K562 (cell line): Measurements from ENCODE around the gene EGR2. TPM values are rescaled to one million over a fixed set of nuclear protein-coding genes. Genes with fewer than 3 reads are reported as not detected.

Experiments
- ATAC-seq: fragments of 200-7000 bp; cut with Tn5 transposase; 3 replicates; pipeline ENCODE4 v1.9.1; 2020; ENCODE audit warnings: moderate library complexity
- BruUV-seq: library from RNA; stranded (reverse); fragments of 400-500 nt; replicated peaks from 2 replicates; lab custom pipeline; 2021; lab: Mats Ljungman, UMichigan
- CTCF ChIA-PET: fragments of 300-600 bp; formaldehyde crosslinking; extraction: SDS; loops from one replicate; lab custom pipeline; 2021; ENCODE audit warnings: low intra/inter-chr PET ratio; lab: Yijun Ruan, JAX
- POLR2A ChIA-PET: fragments of 300-600, 350-650 bp; sonication (Branson Sonifier 250); formaldehyde crosslinking; extraction: SDS; loops from one replicate; lab custom pipeline; 2021; ENCODE audit warnings: antibody characterized with exemption, inconsistent platforms; lab: Yijun Ruan, JAX
- DNase-seq, 4 experiments: peaks; one replicate each; pipeline versions ENCODE4 v3.0.0 to v3.0.0-alpha.2; 2011 to 2018; ENCODE audit warnings: low spot score in 3 of 4, mixed read lengths in 3 of 4; ENCODE audit errors: extremely low read depth in 1 of 4
- FAIRE-seq: peaks from 2 replicates; lab custom pipeline; 2011; peaks lifted over from hg19 to GRCh38; lab: Jason Lieb, UNC
- H2AFZ ChIP-seq: 2 replicates; pipeline ENCODE4 v1.6.0; 2011; ENCODE audit warnings: low read depth, low read length, control low read depth, inconsistent platforms
- H3K27ac ChIP-seq: fragments of 200-600 bp; 3 replicates; pipeline ENCODE4 v1.8.0; 2011; ENCODE audit warnings: low read depth, mild to moderate bottlenecking, control low read depth, inconsistent platforms, low read length, moderate library complexity, mixed read lengths; ENCODE audit errors: extremely low read depth
- H3K27me3 ChIP-seq, 2 experiments: fragments of 300-600 bp in 1 of 2; 2 replicates in 1 of 2; 3 replicates in 1 of 2; pipeline versions ENCODE4 v1.6.0 to v1.8.0; 2011; ENCODE audit warnings: inconsistent platforms in 2 of 2, low read length in 2 of 2, mild to moderate bottlenecking in 1 of 2, mixed read lengths in 1 of 2, moderate library complexity in 1 of 2; ENCODE audit not compliant: control insufficient read depth in 2 of 2, insufficient read depth in 2 of 2
- H3K36me3 ChIP-seq: fragments of 300-600 bp; 3 replicates; pipeline ENCODE4 v1.8.0; 2011; ENCODE audit warnings: mild to moderate bottlenecking, low read length, inconsistent platforms; ENCODE audit not compliant: control insufficient read depth, insufficient read depth
- H3K4me1 ChIP-seq, 2 experiments: fragments of 200-600 bp in 1 of 2; replicated peaks in 1 of 2; 2 replicates in 1 of 2; 3 replicates in 1 of 2; pipeline versions ENCODE4 v1.5.1 to v1.8.0; 2011; ENCODE audit warnings: inconsistent platforms in 2 of 2, low read length in 2 of 2, mild to moderate bottlenecking in 1 of 2, mixed read lengths in 1 of 2, moderate library complexity in 1 of 2; ENCODE audit not compliant: control insufficient read depth in 2 of 2, insufficient read depth in 2 of 2
- H3K4me2 ChIP-seq: 2 replicates; pipeline ENCODE4 v1.6.1; 2011; ENCODE audit warnings: low read length, control low read depth, inconsistent platforms, mixed read lengths; ENCODE audit not compliant: insufficient read depth
- H3K4me3 ChIP-seq: fragments of 200-600 bp; sonication (generic), shearing (Covaris generic); 2 replicates; pipeline ENCODE4 v1.5.1; 2016; ENCODE audit warnings: control low read depth, inconsistent platforms
- H3K79me2 ChIP-seq: fragments of 200-600 bp; 3 replicates; pipeline ENCODE4 v1.8.0; 2011; ENCODE audit warnings: low read length, inconsistent platforms; ENCODE audit not compliant: control insufficient read depth, insufficient read depth
- H3K9ac ChIP-seq, 2 experiments: 2 replicates each; pipeline versions ENCODE4 v1.6.0 to v1.6.1; 2011; ENCODE audit warnings: low read depth in 2 of 2, low read length in 2 of 2, control low read depth in 1 of 2, inconsistent platforms in 1 of 2, mild to moderate bottlenecking in 1 of 2, mixed read lengths in 1 of 2; ENCODE audit not compliant: insufficient read depth in 1 of 2
- H3K9me1 ChIP-seq: one replicate; pipeline ENCODE4 v1.6.0; 2011; ENCODE audit warnings: inconsistent platforms, mild to moderate bottlenecking, low read length, moderate library complexity; ENCODE audit not compliant: control insufficient read depth, insufficient read depth
- H3K9me3 ChIP-seq: replicated peaks from 2 replicates; pipeline ENCODE4 v1.5.1; 2011; ENCODE audit warnings: low read depth, low read length, inconsistent platforms; ENCODE audit not compliant: control insufficient read depth, insufficient read depth
- H4K20me1 ChIP-seq: replicated peaks from 2 replicates; pipeline ENCODE4 v1.6.1; 2011; ENCODE audit warnings: low read length, inconsistent platforms, mixed read lengths; ENCODE audit not compliant: control insufficient read depth, insufficient read depth
- BCL6 ChIP-seq: fragments of 250-450 bp; sonication (Bioruptor Pico); IDR thresholded peaks from 2 replicates; pipeline ENCODE4 v1.4.0; 2020
- BRCA1 ChIP-seq, 2 experiments: fragments of 450-650 bp in 1 of 2; sonication (generic) in 1 of 2; formaldehyde crosslinking in 1 of 2; IDR thresholded peaks; 2 replicates each; pipeline versions ENCODE4 v1.5.0 to v1.6.1; 2017 to 2020; ENCODE audit warnings: mild to moderate bottlenecking in 1 of 2, missing genetic modification reagents in 1 of 2
- CBX3 ChIP-seq, 2 experiments: IDR thresholded peaks; 1 replicate in 1 of 2; 2 replicates in 1 of 2; pipeline ENCODE4 v1.6.1; 2012; ENCODE audit warnings: inconsistent platforms in 2 of 2, low read length in 2 of 2, borderline replicate concordance in 1 of 2, control low read depth in 1 of 2
- ESRRB ChIP-seq: fragments of 250-450 bp; sonication (Bioruptor Pico); IDR thresholded peaks from 2 replicates; pipeline ENCODE4 v1.5.0; 2020; ENCODE audit warnings: mild to moderate bottlenecking, moderate library complexity, borderline replicate concordance
- ETV5 ChIP-seq: sonication (generic); formaldehyde crosslinking; IDR thresholded peaks from 2 replicates; pipeline ENCODE4 v1.4.0; 2020; ENCODE audit warnings: low read depth, mild to moderate bottlenecking, missing genetic modification reagents
- FOXJ2 ChIP-seq: fragments of 200-800 bp; sonication (Bioruptor generic); IDR thresholded peaks from 2 replicates; pipeline ENCODE4 v1.6.1; 2016; ENCODE audit warnings: missing genetic modification characterization, missing compliant biosample characterization
- HLTF ChIP-seq: fragments of 450-650 bp; IDR thresholded peaks from 2 replicates; pipeline ENCODE4 v1.6.1; 2016
- NBN ChIP-seq: fragments of 450-650 bp; IDR thresholded peaks from 2 replicates; pipeline ENCODE4 v1.6.1; 2016; ENCODE audit warnings: low read depth, mild to moderate bottlenecking
- SMARCB1 ChIP-seq: IDR thresholded peaks from 2 replicates; pipeline ENCODE4 v1.6.1; 2011; ENCODE audit warnings: improper control_type of control experiment, low read depth; ENCODE audit not compliant: insufficient read length
- U2AF1 ChIP-seq: fragments of 200-400 bp; formaldehyde crosslinking; optimal IDR thresholded peaks from 2 replicates; pipeline ENCODE3; 2017; ENCODE audit warnings: mild to moderate bottlenecking, low read depth, low read length, moderate library complexity
- WHSC1 ChIP-seq: IDR thresholded peaks from one replicate; pipeline ENCODE4 v1.6.1; 2012; ENCODE audit warnings: low read length, control low read depth, inconsistent platforms
- XRCC4 ChIP-seq: IDR thresholded peaks from one replicate; pipeline ENCODE4 v1.6.1; 2011; ENCODE audit not compliant: insufficient read depth, insufficient read length; ENCODE audit errors: extremely low read depth
- XRCC5 ChIP-seq: fragments of 200-400 bp; formaldehyde crosslinking; IDR thresholded peaks from 2 replicates; pipeline ENCODE4 v1.6.1; 2017; ENCODE audit warnings: low read depth, mild to moderate bottlenecking, low read length
- ZFP1 ChIP-seq: fragments of 450-650 bp; formaldehyde crosslinking; IDR thresholded peaks from 2 replicates; pipeline ENCODE4 v1.4.0; 2020; ENCODE audit warnings: mild to moderate bottlenecking, mixed read lengths
- ZNF133 ChIP-seq: fragments of 250-450 bp; sonication (Bioruptor Pico); IDR thresholded peaks from 2 replicates; pipeline ENCODE4 v1.4.0; 2020; ENCODE audit warnings: mild to moderate bottlenecking
- ZNF778 ChIP-seq: fragments of 450-650 bp; formaldehyde crosslinking; IDR thresholded peaks from 2 replicates; pipeline ENCODE4 v1.4.0; 2020; ENCODE audit warnings: mild to moderate bottlenecking, moderate library complexity
- WGBS: fragments of 100-300 bp; shearing (Covaris generic); methylation state at CpG from one replicate; pipeline ENCODE4 v1.1.6; 2016; ENCODE audit warnings: low coverage, mixed read lengths; ENCODE audit not compliant: insufficient coverage; ENCODE audit errors: missing lambda C conversion rate; 5-methylcytosine and 5-hydroxymethylcytosine counted together
- in situ Hi-C: fragments of 300-500 bp; cut with MboI; formaldehyde crosslinking; loops from 4 replicates; pipeline ENCODE4 v1.15.0; 2018; ENCODE audit warnings: inconsistent platforms, mixed read lengths
- intact Hi-C: fragments of 100-400 bp; cut with micrococcal nuclease; formaldehyde crosslinking; loops from 2 replicates; pipeline ENCODE4 v1.14.2; 2022
- polyA plus RNA-seq, 8 experiments: library from polyadenylated mRNA; depleted of rRNA in 4 of 8; stranded (reverse) in 5 of 8; unstranded in 3 of 8; fragments of >200 nt; fragmentation: Nextera tagmentation in 2 of 8; fragmentation: Illumina TruSeq in 1 of 8; extraction: Ambion mirVana in 2 of 8; extraction: Trizol in 1 of 8; gene quantifications; 2 replicates each; pipeline versions ENCODE4 v1.2.1 to v1.2.3, GENCODE V29; 2011 to 2014; ENCODE audit warnings: inconsistent platforms in 1 of 8, missing spikeins in 1 of 8
- total RNA-seq, 7 experiments: library from RNA; depleted of rRNA in 6 of 7; stranded (reverse); fragments of >200 nt in 6 of 7; fragmentation: Illumina TruSeq in 2 of 7; extraction: Trizol in 2 of 7; gene quantifications; 2 replicates each; pipeline versions ENCODE4 v1.2.1 to v1.2.3, GENCODE V29; 2011 to 2021; ENCODE audit warnings: low replicate concordance in 1 of 7
- TF ChIP-seq, protein P1 (sequence below): fragments of 250-450 bp; sonication (Bioruptor Pico); IDR thresholded peaks from 2 replicates; pipeline ENCODE4 v1.8.0; 2022; ENCODE audit warnings: inconsistent platforms
- TF ChIP-seq, protein P2 (sequence below): fragments of 450-650 bp; formaldehyde crosslinking; IDR thresholded peaks from 2 replicates; pipeline ENCODE4 v1.4.0; 2020; ENCODE audit warnings: mild to moderate bottlenecking, mixed read lengths
- TF ChIP-seq, protein P3 (sequence below): fragments of 450-650 bp; formaldehyde crosslinking; conservative IDR thresholded peaks from 2 replicates; pipeline ENCODE4 v1.4.0; 2022; ENCODE audit warnings: mild to moderate bottlenecking, missing genetic modification characterization

The EGR2 gene
- total and polyA plus RNA-seq, 9 of the 15 experiments (the other 6 are each of a cell fraction or from before 2014, with no cell fraction given), result 0.08 to 0.18 (median 0.12) TPM; not detected in 4

DNA sequence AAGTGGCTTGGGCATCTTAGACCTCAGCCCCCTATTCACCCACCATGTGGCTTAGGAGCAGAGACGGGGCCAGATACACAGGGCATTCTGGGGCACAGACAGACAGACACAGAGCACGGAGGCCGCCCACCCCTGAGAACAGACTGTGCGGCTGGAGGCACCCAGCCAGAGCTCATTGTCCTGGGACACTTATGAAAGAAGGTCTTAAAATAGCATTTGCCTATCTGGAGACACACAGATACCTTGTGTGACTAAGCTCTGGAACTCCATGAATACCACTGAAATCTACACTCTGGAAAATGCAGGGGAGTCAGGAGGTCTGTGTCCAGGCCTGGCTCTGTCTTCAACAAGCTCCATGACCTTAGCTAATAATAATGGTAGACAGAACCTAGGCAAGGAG lies 53.0 kb downstream of the EGR2 start:
- no peaks in the 10 kb centered on the region; a peak in 1 of 5 replicates for H3K4me1 ChIP-seq
- H3K9ac ChIP-seq, result no peak overlapping the region
- no peak for FAIRE-seq
- ChIA-PET POLR2A (no interaction called here), CTCF (no interaction called here)
- in situ Hi-C loops (no loop called here), intact Hi-C loops (no loop called here)
- H3K9me1 ChIP-seq, result no peaks in the 10 kb centered on the region
- H3K4me3 ChIP-seq, result no peak overlapping the region
- H3K4me2 ChIP-seq, result no peak overlapping the region
- H3K27me3 ChIP-seq, result peaks cover 3 to 11% of the 10 kb centered on the region in 2 experiments
- H2AFZ ChIP-seq, result no peak overlapping the region
- TF ChIP-seq XRCC4 (no peak), U2AF1 (no peak), ESRRB (CRISPR knock-in tag) (no peak), ZFP1 (no peak), XRCC5 (no peak), ETV5 (CRISPR knock-in tag) (no peak), HLTF (no peak), ZNF778 (CRISPR knock-in tag) (no peak), FOXJ2 (no peak), CBX3 (IDR thresholded peaks at IDR 0.05; ENCODE audit: borderline replicate concordance in 1 of 2, low read length in 2 of 2) (no peak), BCL6 (CRISPR knock-in tag) (no peak), SMARCB1 (no peak), BRCA1 (IDR thresholded peaks at IDR 0.05) (no peak), BRCA1 (CRISPR knock-in tag; IDR thresholded peaks at IDR 0.05) (no peak), NBN (no peak), WHSC1 (no peak), ZNF133 (CRISPR knock-in tag) (no peak)
- TF ChIP-seq, protein P1, sequence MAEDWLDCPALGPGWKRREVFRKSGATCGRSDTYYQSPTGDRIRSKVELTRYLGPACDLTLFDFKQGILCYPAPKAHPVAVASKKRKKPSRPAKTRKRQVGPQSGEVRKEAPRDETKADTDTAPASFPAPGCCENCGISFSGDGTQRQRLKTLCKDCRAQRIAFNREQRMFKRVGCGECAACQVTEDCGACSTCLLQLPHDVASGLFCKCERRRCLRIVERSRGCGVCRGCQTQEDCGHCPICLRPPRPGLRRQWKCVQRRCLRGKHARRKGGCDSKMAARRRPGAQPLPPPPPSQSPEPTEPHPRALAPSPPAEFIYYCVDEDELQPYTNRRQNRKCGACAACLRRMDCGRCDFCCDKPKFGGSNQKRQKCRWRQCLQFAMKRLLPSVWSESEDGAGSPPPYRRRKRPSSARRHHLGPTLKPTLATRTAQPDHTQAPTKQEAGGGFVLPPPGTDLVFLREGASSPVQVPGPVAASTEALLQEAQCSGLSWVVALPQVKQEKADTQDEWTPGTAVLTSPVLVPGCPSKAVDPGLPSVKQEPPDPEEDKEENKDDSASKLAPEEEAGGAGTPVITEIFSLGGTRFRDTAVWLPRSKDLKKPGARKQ (CRISPR knock-in tag), result no peak
- TF ChIP-seq, protein P2, sequence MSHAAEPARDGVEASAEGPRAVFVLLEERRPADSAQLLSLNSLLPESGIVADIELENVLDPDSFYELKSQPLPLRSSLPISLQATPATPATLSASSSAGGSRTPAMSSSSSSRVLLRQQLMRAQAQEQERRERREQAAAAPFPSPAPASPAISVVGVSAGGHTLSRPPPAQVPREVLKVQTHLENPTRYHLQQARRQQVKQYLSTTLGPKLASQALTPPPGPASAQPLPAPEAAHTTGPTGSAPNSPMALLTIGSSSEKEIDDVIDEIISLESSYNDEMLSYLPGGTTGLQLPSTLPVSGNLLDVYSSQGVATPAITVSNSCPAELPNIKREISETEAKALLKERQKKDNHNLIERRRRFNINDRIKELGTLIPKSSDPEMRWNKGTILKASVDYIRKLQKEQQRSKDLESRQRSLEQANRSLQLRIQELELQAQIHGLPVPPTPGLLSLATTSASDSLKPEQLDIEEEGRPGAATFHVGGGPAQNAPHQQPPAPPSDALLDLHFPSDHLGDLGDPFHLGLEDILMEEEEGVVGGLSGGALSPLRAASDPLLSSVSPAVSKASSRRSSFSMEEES, result no peak
- TF ChIP-seq, protein P3, sequence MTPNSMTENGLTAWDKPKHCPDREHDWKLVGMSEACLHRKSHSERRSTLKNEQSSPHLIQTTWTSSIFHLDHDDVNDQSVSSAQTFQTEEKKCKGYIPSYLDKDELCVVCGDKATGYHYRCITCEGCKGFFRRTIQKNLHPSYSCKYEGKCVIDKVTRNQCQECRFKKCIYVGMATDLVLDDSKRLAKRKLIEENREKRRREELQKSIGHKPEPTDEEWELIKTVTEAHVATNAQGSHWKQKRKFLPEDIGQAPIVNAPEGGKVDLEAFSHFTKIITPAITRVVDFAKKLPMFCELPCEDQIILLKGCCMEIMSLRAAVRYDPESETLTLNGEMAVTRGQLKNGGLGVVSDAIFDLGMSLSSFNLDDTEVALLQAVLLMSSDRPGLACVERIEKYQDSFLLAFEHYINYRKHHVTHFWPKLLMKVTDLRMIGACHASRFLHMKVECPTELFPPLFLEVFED (CRISPR knock-in tag), result no peak
- H3K36me3 ChIP-seq, result no peaks in the 10 kb centered on the region
- H3K27ac ChIP-seq, result no peak overlapping the region
- no peaks in the 10 kb centered on the region for H3K79me2 ChIP-seq
- ATAC-seq, result no peak; the same call in 2 of the 3 replicates
- DNase-seq, result no peak
- BruUV-seq, result no TSS peak
- no peaks in the 10 kb centered on the region for H4K20me1 ChIP-seq
- no peaks in the 10 kb centered on the region for H3K9me3 ChIP-seq
- 2% methylated on average over 4 of the region's 4 CpGs for WGBS
